Mesenchymal stem cell (in vitro differentiated cells and primary cell): Measurements from ENCODE around the gene ULK4.

ENCODE experiments used
- DNase-seq: peaks from one replicate; pipeline ENCODE4 v3.0.0-alpha.2; 2013
- H2AFZ ChIP-seq: one replicate; pipeline ENCODE4 v1.6.1; 2013; ENCODE audit warnings: low read depth, mild to moderate bottlenecking, control low read depth, inconsistent platforms, low read length, moderate library complexity
- H2AK5ac ChIP-seq: 2 replicates; pipeline ENCODE4 v1.6.1; 2013; ENCODE audit warnings: low read length, moderate library complexity, mild to moderate bottlenecking, inconsistent platforms; ENCODE audit not compliant: severe bottlenecking
- H2BK120ac ChIP-seq: one replicate; pipeline ENCODE4 v1.6.1; 2013; ENCODE audit warnings: low read depth, mild to moderate bottlenecking, inconsistent platforms, low read length, moderate library complexity
- H2BK12ac ChIP-seq, 2 experiments: one replicate each; pipeline ENCODE4 v1.6.1; 2013; ENCODE audit warnings: inconsistent platforms in 2 of 2, low read length in 2 of 2, mild to moderate bottlenecking in 2 of 2, moderate library complexity in 2 of 2, control low read depth in 1 of 2
- H2BK15ac ChIP-seq: one replicate; pipeline ENCODE4 v1.6.1; 2013; ENCODE audit warnings: mild to moderate bottlenecking, low read depth, inconsistent platforms; ENCODE audit not compliant: poor library complexity, severe bottlenecking
- H2BK5ac ChIP-seq: 2 replicates; pipeline ENCODE4 v1.6.1; 2013; ENCODE audit warnings: low read depth, mild to moderate bottlenecking, low read length, control low read depth, inconsistent platforms; ENCODE audit not compliant: poor library complexity, severe bottlenecking
- H3K14ac ChIP-seq, 2 experiments: one replicate each; pipeline ENCODE4 v1.6.1; 2013; ENCODE audit warnings: inconsistent platforms in 2 of 2, low read length in 2 of 2, control low read depth in 1 of 2, mild to moderate bottlenecking in 1 of 2, moderate library complexity in 1 of 2
- H3K18ac ChIP-seq, 2 experiments: one replicate each; pipeline ENCODE4 v1.6.1; 2013; ENCODE audit warnings: inconsistent platforms in 2 of 2, low read length in 2 of 2, control low read depth in 1 of 2, low read depth in 1 of 2, mild to moderate bottlenecking in 1 of 2
- H3K23ac ChIP-seq, 2 experiments: one replicate each; pipeline ENCODE4 v1.6.1; 2013; ENCODE audit warnings: inconsistent platforms in 2 of 2, low read length in 2 of 2, mild to moderate bottlenecking in 2 of 2, moderate library complexity in 2 of 2, control low read depth in 1 of 2
- H3K27ac ChIP-seq: 2 replicates; pipeline ENCODE4 v1.5.1; 2013; ENCODE audit warnings: mild to moderate bottlenecking, moderate library complexity, low read length, control low read depth, inconsistent platforms; ENCODE audit not compliant: poor library complexity, severe bottlenecking
- H3K27me3 ChIP-seq, 2 experiments: 2 replicates each; pipeline versions ENCODE4 v1.6.1 to v1.7.0; 2013; ENCODE audit warnings: low read length in 2 of 2, mild to moderate bottlenecking in 2 of 2, moderate library complexity in 2 of 2, control low read depth in 1 of 2, inconsistent platforms in 1 of 2; ENCODE audit not compliant: control insufficient read depth in 1 of 2, insufficient read depth in 1 of 2
- H3K36me3 ChIP-seq, 2 experiments: 2 replicates each; pipeline versions ENCODE4 v1.6.1 to v1.7.0; 2013; ENCODE audit warnings: low read length in 2 of 2, control low read depth in 1 of 2, inconsistent platforms in 1 of 2, low read depth in 1 of 2, mild to moderate bottlenecking in 1 of 2; ENCODE audit not compliant: insufficient read depth in 2 of 2, control insufficient read depth in 1 of 2
- H3K4ac ChIP-seq, 2 experiments: one replicate each; pipeline ENCODE4 v1.6.1; 2013; ENCODE audit warnings: inconsistent platforms in 2 of 2, low read length in 2 of 2, mild to moderate bottlenecking in 2 of 2, moderate library complexity in 2 of 2, control low read depth in 1 of 2, low read depth in 1 of 2
- H3K4me1 ChIP-seq: 2 replicates; pipeline ENCODE4 v1.6.1; 2013; ENCODE audit warnings: low read depth, low read length, control low read depth; ENCODE audit not compliant: control insufficient read depth, insufficient read depth
- H3K4me2 ChIP-seq: 2 replicates; pipeline ENCODE4 v1.6.1; 2013; ENCODE audit warnings: low read length, mild to moderate bottlenecking, inconsistent platforms; ENCODE audit not compliant: poor library complexity, severe bottlenecking
- H3K4me3 ChIP-seq, 2 experiments: 2 replicates each; pipeline versions ENCODE4 v1.5.1 to v1.7.0; 2013; ENCODE audit warnings: low read length in 2 of 2, mild to moderate bottlenecking in 2 of 2, control low read depth in 1 of 2, low read depth in 1 of 2; ENCODE audit not compliant: insufficient read depth in 1 of 2
- H3K79me1 ChIP-seq: replicated peaks from 2 replicates; pipeline ENCODE4 v1.6.1; 2013; ENCODE audit warnings: mild to moderate bottlenecking, control low read depth, low read length, inconsistent platforms; ENCODE audit not compliant: poor library complexity, severe bottlenecking
- H3K9ac ChIP-seq: 2 replicates; pipeline ENCODE4 v1.7.0; 2013; ENCODE audit warnings: mild to moderate bottlenecking, low read length, moderate library complexity
- H3K9me3 ChIP-seq: 2 replicates; pipeline ENCODE4 v1.7.0; 2013; ENCODE audit warnings: mild to moderate bottlenecking, low read length; ENCODE audit not compliant: control insufficient read depth
- H4K8ac ChIP-seq: one replicate; pipeline ENCODE4 v1.6.1; 2013; ENCODE audit warnings: inconsistent platforms, mild to moderate bottlenecking, low read length, moderate library complexity
- H4K91ac ChIP-seq: one replicate; pipeline ENCODE4 v1.6.1; 2013; ENCODE audit warnings: mild to moderate bottlenecking, low read length, inconsistent platforms
- WGBS: methylation state at CpG from one replicate; pipeline ENCODE4 v1.1.7; 2013; ENCODE audit warnings: mixed read lengths; 5-methylcytosine and 5-hydroxymethylcytosine counted together

ULK4 gene

GRCh38 chr3:41317718-41318117 lies 644.2 kb downstream of the ULK4 start:
- DNase-seq: peak; percentile 34
- Histone ChIP-seq H4K91ac (no peak overlapping the region), H3K23ac (no peak overlapping the region), H3K4ac (no peak overlapping the region), H4K8ac (no peak overlapping the region), H3K14ac (no peak overlapping the region), H2BK15ac (no peak overlapping the region), H2BK120ac (no peak overlapping the region), H3K18ac (no peak overlapping the region), H3K36me3 (no peaks in the 10 kb centered on the region), H2AFZ (no peak overlapping the region), H3K9ac (no peak overlapping the region), H3K4me2 (no peak overlapping the region), H3K4me3 (no peak overlapping the region), H3K27me3 (no peaks in the 10 kb centered on the region), H3K4me1 (peaks cover 2% of the 10 kb centered on the region), H3K9me3 (no peaks in the 10 kb centered on the region), H2AK5ac (no peak overlapping the region), H2BK5ac (no peak overlapping the region), H3K79me1 (no peaks in the 10 kb centered on the region), H2BK12ac (no peak overlapping the region), H3K27ac (peak overlapping the region; percentile 35)
- WGBS: no CpG with 5 or more reads among the region's 1 CpG

- no peak overlapping the region for H3K18ac ChIP-seq
- WGBS: 93% methylated on average over 5 of the region's 6 CpGs
- DNase-seq: no peak
These were observed 644.6 kb downstream of the ULK4 start for GRCh38 chr3:41317298-41317697.

GRCh38 chr3:41315126-41315525 lies 646.8 kb downstream of the ULK4 start:
- WGBS: 100% methylated on average over 1 of the region's 2 CpGs
- Histone ChIP-seq H3K14ac (no peak overlapping the region), H3K79me1 (no peaks in the 10 kb centered on the region), H3K9me3 (no peaks in the 10 kb centered on the region), H2BK12ac (no peak overlapping the region), H3K4me1 (peaks cover 2% of the 10 kb centered on the region), H3K9ac (no peak overlapping the region), H3K4ac (no peak overlapping the region), H3K4me2 (no peak overlapping the region), H2AK5ac (no peak overlapping the region), H4K8ac (no peak overlapping the region), H2BK120ac (no peak overlapping the region), H4K91ac (no peak overlapping the region), H3K23ac (no peak overlapping the region), H3K27me3 (no peaks in the 10 kb centered on the region), H2BK5ac (no peak overlapping the region), H3K27ac (no peak overlapping the region), H3K4me3 (no peak overlapping the region), H3K18ac (no peak overlapping the region), H2BK15ac (no peak overlapping the region), H2AFZ (no peak overlapping the region), H3K36me3 (no peaks in the 10 kb centered on the region)
- DNase-seq: no peak

More at GRCh38 chr3:41317298-41317697, 644.6 kb downstream of the ULK4 start:
- no peak overlapping the region for H3K4me3 ChIP-seq
- no peak overlapping the region for H4K91ac ChIP-seq
- H3K9me3 ChIP-seq: no peaks in the 10 kb centered on the region
- no peak overlapping the region for H2AK5ac ChIP-seq
- H3K14ac ChIP-seq: no peak overlapping the region
- no peak overlapping the region for H2BK120ac ChIP-seq
- no peaks in the 10 kb centered on the region for H3K79me1 ChIP-seq
- H2BK15ac ChIP-seq: no peak overlapping the region
- no peak overlapping the region for H2BK5ac ChIP-seq
- H3K4me1 ChIP-seq: peaks cover 2% of the 10 kb centered on the region
- no peak overlapping the region for H3K4me2 ChIP-seq
- H3K27ac ChIP-seq: peak overlapping the region; percentile 16
- H3K27me3 ChIP-seq: no peaks in the 10 kb centered on the region
- H2AFZ ChIP-seq: no peak overlapping the region
- no peak overlapping the region for H4K8ac ChIP-seq
- no peaks in the 10 kb centered on the region for H3K36me3 ChIP-seq
- H3K9ac ChIP-seq: no peak overlapping the region
- no peak overlapping the region for H3K23ac ChIP-seq
- no peak overlapping the region for H2BK12ac ChIP-seq
- no peak overlapping the region for H3K4ac ChIP-seq

- Histone ChIP-seq H4K8ac (no peak overlapping the region), H3K4me1 (no peaks in the 10 kb centered on the region), H3K4me3 (no peak overlapping the region), H3K27me3 (no peaks in the 10 kb centered on the region), H3K23ac (no peak overlapping the region), H3K14ac (no peak overlapping the region), H3K27ac (no peak overlapping the region), H3K9me3 (no peaks in the 10 kb centered on the region), H2BK120ac (no peak overlapping the region), H4K91ac (no peak overlapping the region), H2AFZ (no peak overlapping the region), H3K4me2 (no peak overlapping the region), H3K18ac (no peak overlapping the region), H2BK12ac (no peak overlapping the region), H3K9ac (no peak overlapping the region), H3K4ac (no peak overlapping the region), H2BK5ac (no peak overlapping the region), H3K36me3 (no peaks in the 10 kb centered on the region), H2AK5ac (no peak overlapping the region), H2BK15ac (no peak overlapping the region), H3K79me1 (no peaks in the 10 kb centered on the region)
- DNase-seq: no peak
- 95% methylated on average over 2 of the region's 2 CpGs for WGBS
These were observed 653.8 kb downstream of the ULK4 start for GRCh38 chr3:41308119-41308518.
